Subcutaneous abdominal adipose tissue (tissue), 5 donors: Measurements from ENCODE around the gene BMP6.

ENCODE experiments used
- H3K27ac ChIP-seq: one replicate; pipeline ENCODE4 v1.7.0; 2013; ENCODE audit warnings: low read depth, mild to moderate bottlenecking, inconsistent platforms, low read length, moderate library complexity
- H3K27me3 ChIP-seq, 5 donors: one replicate each; pipeline ENCODE4 v1.7.0; 2013; ENCODE audit warnings: low read length in 5 of 5, inconsistent platforms in 1 of 5; ENCODE audit not compliant: control insufficient read depth in 5 of 5, insufficient read depth in 4 of 5
- H3K36me3 ChIP-seq, 5 donors: one replicate each; pipeline ENCODE4 v1.7.0; 2013; ENCODE audit warnings: low read length in 5 of 5; ENCODE audit not compliant: control insufficient read depth in 5 of 5, insufficient read depth in 5 of 5
- H3K4me1 ChIP-seq, 5 donors: one replicate each; pipeline ENCODE4 v1.7.0; 2013; ENCODE audit warnings: low read length in 5 of 5, mild to moderate bottlenecking in 3 of 5, moderate library complexity in 1 of 5; ENCODE audit not compliant: control insufficient read depth in 5 of 5, insufficient read depth in 5 of 5
- H3K4me3 ChIP-seq, 5 donors: one replicate each; pipeline ENCODE4 v1.7.0; 2013; ENCODE audit warnings: low read length in 5 of 5, low read depth in 1 of 5
- H3K9ac ChIP-seq, 5 donors: one replicate each; pipeline ENCODE4 v1.7.0; 2013; ENCODE audit warnings: low read length in 5 of 5, mild to moderate bottlenecking in 4 of 5, moderate library complexity in 3 of 5
- H3K9me3 ChIP-seq, 5 donors: one replicate each; pipeline ENCODE4 v1.7.0; 2013; ENCODE audit warnings: low read length in 5 of 5; ENCODE audit not compliant: control insufficient read depth in 5 of 5
- donor health status: healthy.
- donor health status: healthy.
- donor health status: healthy.
- donor health status: healthy.
- donor health status: healthy.

Gene BMP6

GRCh38 chr6:7762760-7763159 lies 36.9 kb downstream of the BMP6 start:
- H3K27me3 ChIP-seq = no peaks in the 10 kb centered on the region
- H3K9me3 ChIP-seq = no peaks in the 10 kb centered on the region
- H3K4me1 ChIP-seq = peaks cover 0 to 10% (median 8%) of the 10 kb centered on the region in 5 donors
- no peaks in the 10 kb centered on the region for H3K36me3 ChIP-seq
- H3K9ac ChIP-seq = no peak overlapping the region
- H3K27ac ChIP-seq = no peak overlapping the region
- no peak overlapping the region for H3K4me3 ChIP-seq

DNA sequence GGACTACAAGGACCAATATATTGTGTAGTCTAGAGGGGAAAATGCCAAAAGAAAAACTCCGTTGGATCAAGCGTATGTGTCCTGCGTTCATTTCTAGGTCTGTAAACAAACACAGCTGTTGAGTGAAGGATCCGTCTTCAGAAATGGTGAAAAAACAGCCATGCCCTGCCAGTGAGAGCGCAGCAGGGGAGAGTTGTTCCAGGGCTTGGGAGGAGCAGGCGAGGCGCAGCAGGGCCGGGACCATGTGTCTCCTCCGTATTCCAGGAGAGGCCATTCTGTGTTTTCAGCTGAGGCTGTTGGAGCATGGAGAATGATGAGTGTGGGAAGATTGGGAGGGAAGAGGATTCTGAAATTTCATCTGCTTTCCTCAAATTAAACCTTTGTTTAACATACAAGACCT lies 38.0 kb downstream of the BMP6 start:
- Histone ChIP-seq H3K36me3 (no peaks in the 10 kb centered on the region), H3K27ac (no peak overlapping the region), H3K9ac (no peak overlapping the region), H3K27me3 (no peaks in the 10 kb centered on the region), H3K4me3 (no peak overlapping the region), H3K9me3 (no peaks in the 10 kb centered on the region), H3K4me1 (peaks cover 0 to 16% (median 0%) of the 10 kb centered on the region in 5 donors)

DNA sequence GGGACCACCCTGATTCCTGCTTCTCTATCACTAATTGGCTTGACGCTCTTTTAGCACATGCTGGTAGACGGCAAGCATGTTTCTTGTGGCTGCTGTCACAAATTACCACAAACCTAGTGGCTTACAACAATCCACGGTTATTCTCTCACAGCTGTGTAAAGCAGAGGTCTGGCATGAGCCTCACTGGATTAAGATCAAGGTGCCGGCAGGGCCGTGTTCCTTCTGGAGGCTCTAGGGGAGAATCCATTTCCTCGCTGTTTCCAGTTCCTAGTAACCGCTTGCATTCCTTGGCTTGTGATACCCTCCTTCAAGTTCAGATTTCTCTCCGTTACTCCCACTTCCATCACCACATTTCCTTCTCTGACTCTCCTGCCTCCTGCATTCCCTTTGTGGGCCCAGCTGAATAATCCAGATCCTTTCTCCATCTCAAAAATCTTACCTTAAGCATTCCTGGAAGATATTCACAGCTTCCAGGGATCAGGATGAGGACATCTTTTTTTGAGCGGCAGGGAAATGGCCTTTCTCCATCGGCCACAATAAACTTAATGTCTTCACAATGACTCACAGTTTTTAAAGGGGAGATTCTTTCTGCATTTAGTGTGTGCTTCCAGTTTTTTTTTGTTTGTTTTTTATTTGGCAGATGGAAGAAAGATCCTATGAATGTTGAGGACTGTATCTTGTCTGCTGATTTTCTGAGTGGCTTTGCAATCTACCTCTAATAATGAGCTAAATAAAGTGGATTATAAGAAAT lies 39.9 kb downstream of the BMP6 start:
- H3K9ac ChIP-seq = no peak overlapping the region
- H3K27me3 ChIP-seq = no peaks in the 10 kb centered on the region
- no peaks in the 10 kb centered on the region for H3K9me3 ChIP-seq
- no peak overlapping the region for H3K4me3 ChIP-seq
- no peak overlapping the region for H3K27ac ChIP-seq
- H3K4me1 ChIP-seq = peaks cover 0 to 20% (median 0%) of the 10 kb centered on the region in 5 donors
- H3K36me3 ChIP-seq = no peaks in the 10 kb centered on the region

DNA sequence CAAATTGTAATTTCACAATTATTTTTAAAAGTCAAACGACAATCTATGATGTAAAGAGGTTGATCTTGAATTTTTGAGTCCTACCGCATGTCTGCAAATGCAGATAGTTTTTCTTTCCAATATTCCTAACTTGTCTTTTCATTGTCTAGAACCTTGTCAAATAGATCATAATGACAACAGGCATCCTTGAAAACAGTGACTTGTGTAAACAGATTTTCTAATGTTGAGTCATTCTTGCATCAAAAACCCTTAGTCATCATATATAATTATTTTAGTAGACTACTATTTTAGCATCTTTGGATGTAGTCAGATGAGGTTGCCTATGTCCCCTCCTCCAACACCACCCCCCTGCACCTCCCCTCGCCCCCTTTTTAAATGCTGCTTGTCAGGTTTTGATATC lies 43.8 kb downstream of the BMP6 start:
- no peak overlapping the region for H3K27ac ChIP-seq
- no peak overlapping the region for H3K4me3 ChIP-seq
- no peak overlapping the region for H3K9ac ChIP-seq
- peaks cover 0 to 20% (median 0%) of the 10 kb centered on the region in 5 donors for H3K4me1 ChIP-seq
- H3K27me3 ChIP-seq = peaks cover 0 to 5% (median 0%) of the 10 kb centered on the region in 5 donors
- no peaks in the 10 kb centered on the region for H3K9me3 ChIP-seq
- H3K36me3 ChIP-seq = no peaks in the 10 kb centered on the region

DNA sequence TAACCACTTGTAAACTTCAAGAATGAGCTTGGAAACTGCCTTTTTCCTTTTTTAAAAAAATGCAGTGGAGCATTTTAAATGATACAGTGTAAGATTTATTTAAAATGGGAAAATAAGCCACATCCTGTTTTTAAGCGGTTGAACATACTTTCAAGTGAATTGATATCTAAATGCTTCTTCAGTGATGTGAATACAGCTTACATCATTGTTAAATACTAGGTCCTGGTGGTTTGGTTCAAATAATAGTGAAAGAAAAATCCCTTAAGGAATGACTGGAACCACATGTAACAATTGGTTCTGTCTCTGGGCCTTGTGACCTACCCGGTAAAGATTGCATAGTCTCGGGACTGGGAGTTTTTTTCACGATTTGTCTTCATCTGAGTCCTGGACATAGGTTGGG lies 44.2 kb downstream of the BMP6 start:
- H3K4me3 ChIP-seq = no peak overlapping the region
- no peaks in the 10 kb centered on the region for H3K9me3 ChIP-seq
- no peak overlapping the region for H3K9ac ChIP-seq
- peaks cover 0 to 20% (median 0%) of the 10 kb centered on the region in 5 donors for H3K4me1 ChIP-seq
- no peak overlapping the region for H3K27ac ChIP-seq
- no peaks in the 10 kb centered on the region for H3K36me3 ChIP-seq
- peaks cover 0 to 5% (median 0%) of the 10 kb centered on the region in 5 donors for H3K27me3 ChIP-seq

DNA sequence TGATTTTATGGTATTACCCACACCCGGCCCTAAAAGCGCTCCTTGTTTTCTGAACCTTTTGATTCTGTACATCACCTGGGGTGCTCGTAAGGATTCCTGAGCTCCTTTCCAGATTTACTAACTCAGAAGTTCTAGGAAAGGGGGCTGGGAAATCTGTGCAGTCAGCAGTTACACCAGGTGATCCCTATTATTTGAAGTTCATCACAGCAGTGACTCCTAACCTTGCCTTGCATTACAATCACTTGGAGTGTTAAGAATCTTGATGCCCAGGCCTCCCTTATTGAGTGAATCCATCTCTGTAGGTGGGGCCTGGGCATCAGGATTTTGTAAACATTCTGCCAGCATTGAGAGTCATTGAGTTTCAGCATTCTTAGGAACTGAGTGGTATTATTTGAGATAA lies 44.7 kb downstream of the BMP6 start:
- H3K4me1 ChIP-seq = peaks cover 0 to 20% (median 0%) of the 10 kb centered on the region in 5 donors
- no peak overlapping the region for H3K27ac ChIP-seq
- peaks cover 0 to 5% (median 0%) of the 10 kb centered on the region in 5 donors for H3K27me3 ChIP-seq

DNA sequence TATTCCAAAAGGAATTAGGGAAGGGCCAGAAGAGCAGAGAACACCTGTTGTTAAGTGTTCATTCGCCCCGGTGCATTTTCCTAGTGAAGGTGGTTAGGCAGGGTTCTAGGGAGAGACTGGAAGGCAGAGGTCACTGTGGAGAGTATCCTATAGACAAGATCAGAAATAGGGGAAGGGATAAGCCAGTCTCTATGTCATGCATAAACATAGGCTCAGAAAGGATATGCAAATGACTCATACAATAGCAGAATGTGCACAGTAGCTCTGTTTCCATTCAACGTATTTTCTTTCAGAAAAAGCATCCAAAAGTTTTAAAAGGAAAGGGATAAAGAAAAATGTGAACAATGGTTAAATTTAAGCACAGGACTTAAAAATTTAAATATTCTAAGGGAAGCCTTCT lies 47.4 kb downstream of the BMP6 start:
- peaks cover 0 to 18% (median 0%) of the 10 kb centered on the region in 5 donors for H3K4me1 ChIP-seq
- H3K9ac ChIP-seq = no peak overlapping the region
- H3K36me3 ChIP-seq = no peaks in the 10 kb centered on the region
- peaks cover 0 to 5% (median 0%) of the 10 kb centered on the region in 5 donors for H3K27me3 ChIP-seq
- H3K9me3 ChIP-seq = no peaks in the 10 kb centered on the region
- no peak overlapping the region for H3K27ac ChIP-seq
- H3K4me3 ChIP-seq = no peak overlapping the region

More for the DNA sequence above, 44.7 kb downstream of the BMP6 start:
- H3K36me3 ChIP-seq = no peaks in the 10 kb centered on the region
- H3K4me3 ChIP-seq = no peak overlapping the region
- no peak overlapping the region for H3K9ac ChIP-seq
- no peaks in the 10 kb centered on the region for H3K9me3 ChIP-seq

DNA sequence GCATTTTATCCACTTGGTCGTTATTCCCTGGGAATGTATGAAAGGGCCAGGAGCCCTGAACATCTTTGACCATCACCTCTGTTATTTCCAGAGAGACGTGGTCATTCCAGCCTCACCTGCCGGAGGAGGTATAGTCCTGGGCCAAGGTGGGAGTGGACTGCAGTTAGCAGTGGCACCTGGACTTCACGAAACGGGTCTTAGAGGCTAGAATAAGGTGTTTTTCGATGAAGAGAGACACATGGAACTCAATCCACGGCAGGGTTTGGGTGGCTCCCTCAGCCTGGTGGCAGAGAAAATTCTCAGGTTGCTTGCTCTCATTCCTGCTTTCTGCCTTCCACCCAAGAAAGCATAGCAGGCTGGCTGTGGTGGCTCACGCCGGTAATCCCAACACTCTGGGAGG lies 48.0 kb downstream of the BMP6 start:
- Histone ChIP-seq H3K9ac (no peak overlapping the region), H3K9me3 (no peaks in the 10 kb centered on the region), H3K27ac (no peak overlapping the region), H3K36me3 (no peaks in the 10 kb centered on the region), H3K4me1 (peaks cover 0 to 12% (median 0%) of the 10 kb centered on the region in 5 donors), H3K27me3 (peaks cover 0 to 5% (median 0%) of the 10 kb centered on the region in 5 donors), H3K4me3 (no peak overlapping the region)

- Histone ChIP-seq H3K36me3 (no peaks in the 10 kb centered on the region), H3K4me1 (peaks cover 0 to 8% (median 0%) of the 10 kb centered on the region in 5 donors), H3K9me3 (no peaks in the 10 kb centered on the region), H3K27ac (no peak overlapping the region), H3K4me3 (no peak overlapping the region), H3K9ac (no peak overlapping the region), H3K27me3 (peaks cover 0 to 5% (median 0%) of the 10 kb centered on the region in 5 donors)
These were observed 50.6 kb downstream of the BMP6 start for GRCh38 chr6:7776509-7776908.

GRCh38 chr6:7777074-7777473 lies 51.2 kb downstream of the BMP6 start:
- Histone ChIP-seq H3K9ac (no peak overlapping the region), H3K9me3 (no peaks in the 10 kb centered on the region), H3K27me3 (peaks cover 0 to 5% (median 0%) of the 10 kb centered on the region in 5 donors), H3K4me3 (no peak overlapping the region), H3K27ac (no peak overlapping the region), H3K36me3 (no peaks in the 10 kb centered on the region), H3K4me1 (peaks cover 0 to 8% (median 0%) of the 10 kb centered on the region in 5 donors)
